HUDEP-2 (cell line): ENCODE data around the gene RGS5.

Experiments used
- DNase-seq, 76 experiments: peaks; one replicate each; lab custom pipeline; 2025; ENCODE audit not compliant: unreplicated experiment in 76 of 76; lab: John Stamatoyannopoulos, UW

The RGS5 gene

GRCh38 chr1:163186862-163187261 lies 15.9 kb downstream of the RGS5 start:
- DNase-seq = no peak

GRCh38 chr1:163182330-163182949 lies 20.3 kb downstream of the RGS5 start:
- DNase-seq = no peak

- no peak for DNase-seq
Observed at GRCh38 chr1:163178628-163179027, 24.1 kb downstream of the RGS5 start.

GRCh38 chr1:163176797-163177196 lies 25.9 kb downstream of the RGS5 start:
- no peak for DNase-seq

- DNase-seq = peak in 44 of 76 experiments; percentile 2 to 52 (median 18)
Observed at GRCh38 chr1:163174524-163175437, 27.9 kb downstream of the RGS5 start.

- no peak for DNase-seq
Observed at GRCh38 chr1:163173121-163173520, 29.6 kb downstream of the RGS5 start.

- no peak for DNase-seq
Observed at GRCh38 chr1:163172596-163172995, 30.1 kb downstream of the RGS5 start.

GRCh38 chr1:163171826-163172225 lies 30.9 kb downstream of the RGS5 start:
- no peak for DNase-seq

GRCh38 chr1:163170975-163171676 lies 31.6 kb downstream of the RGS5 start:
- DNase-seq = no peak

GRCh38 chr1:163170331-163170730 lies 32.4 kb downstream of the RGS5 start:
- no peak for DNase-seq

- no peak for DNase-seq
Observed at GRCh38 chr1:163169553-163169952, 33.2 kb downstream of the RGS5 start.

- DNase-seq = no peak
Observed at GRCh38 chr1:163168053-163168452, 34.7 kb downstream of the RGS5 start.

- DNase-seq = no peak
Observed at GRCh38 chr1:163166886-163167555, 35.7 kb downstream of the RGS5 start.

GRCh38 chr1:163165119-163165518 lies 37.6 kb downstream of the RGS5 start:
- no peak for DNase-seq

- DNase-seq = no peak
Observed at GRCh38 chr1:163163881-163164582, 38.7 kb downstream of the RGS5 start.

GRCh38 chr1:163163163-163163562 lies 39.6 kb downstream of the RGS5 start:
- DNase-seq = no peak

- no peak for DNase-seq
Observed at GRCh38 chr1:163162381-163162914, 40.3 kb downstream of the RGS5 start.

- no peak for DNase-seq
Observed at GRCh38 chr1:163161841-163162240, 40.9 kb downstream of the RGS5 start.

GRCh38 chr1:163161337-163161736 lies 41.4 kb downstream of the RGS5 start:
- DNase-seq = no peak

GRCh38 chr1:163155606-163156005 lies 47.1 kb downstream of the RGS5 start:
- no peak for DNase-seq
